Skeletal muscle satellite cell (primary cell): ENCODE measurements around the gene PRRG1.

ENCODE experiments used
- H3K27me3 ChIP-seq: 2 replicates; pipeline ENCODE4 v1.7.0; 2013; ENCODE audit warnings: low read length; ENCODE audit not compliant: control insufficient read depth, insufficient read depth
- H3K36me3 ChIP-seq: 2 replicates; pipeline ENCODE4 v1.7.0; 2013; ENCODE audit warnings: mild to moderate bottlenecking, control low read depth, low read length; ENCODE audit not compliant: insufficient read depth
- H3K4me1 ChIP-seq: 2 replicates; pipeline ENCODE4 v1.7.0; 2013; ENCODE audit warnings: low read length; ENCODE audit not compliant: control insufficient read depth, insufficient read depth
- H3K4me2 ChIP-seq: 2 replicates; pipeline ENCODE4 v1.7.0; 2013; ENCODE audit warnings: mild to moderate bottlenecking, low read length
- H3K4me3 ChIP-seq: 2 replicates; pipeline ENCODE4 v1.7.0; 2013; ENCODE audit warnings: low read length
- H3K9ac ChIP-seq: 2 replicates; pipeline ENCODE4 v1.7.0; 2013; ENCODE audit warnings: mild to moderate bottlenecking, low read depth, low read length, moderate library complexity
- H3K9me3 ChIP-seq: replicated peaks from 2 replicates; pipeline ENCODE4 v1.7.0; 2013; ENCODE audit warnings: mild to moderate bottlenecking, control low read depth, low read length

The PRRG1 gene

GRCh38 chrX:37348231-37348970 is 763 bp upstream of the PRRG1 start:
- Histone ChIP-seq H3K27me3 (no peaks in the 10 kb centered on the region), H3K4me2 (peak overlapping the region; percentile 80), H3K36me3 (no peaks in the 10 kb centered on the region), H3K4me1 (peaks cover 8% of the 10 kb centered on the region), H3K9ac (peak overlapping the region; percentile 62), H3K9me3 (no peaks in the 10 kb centered on the region), H3K4me3 (peak overlapping the region; percentile 70)

GRCh38 chrX:37348971-37349220 is 268 bp upstream of the PRRG1 start:
- Histone ChIP-seq H3K36me3 (no peaks in the 10 kb centered on the region), H3K27me3 (no peaks in the 10 kb centered on the region), H3K9ac (peak overlapping the region; percentile 62), H3K4me1 (peaks cover 8% of the 10 kb centered on the region), H3K4me3 (peak overlapping the region; percentile 70), H3K9me3 (no peaks in the 10 kb centered on the region), H3K4me2 (peak overlapping the region; percentile 80)

DNA sequence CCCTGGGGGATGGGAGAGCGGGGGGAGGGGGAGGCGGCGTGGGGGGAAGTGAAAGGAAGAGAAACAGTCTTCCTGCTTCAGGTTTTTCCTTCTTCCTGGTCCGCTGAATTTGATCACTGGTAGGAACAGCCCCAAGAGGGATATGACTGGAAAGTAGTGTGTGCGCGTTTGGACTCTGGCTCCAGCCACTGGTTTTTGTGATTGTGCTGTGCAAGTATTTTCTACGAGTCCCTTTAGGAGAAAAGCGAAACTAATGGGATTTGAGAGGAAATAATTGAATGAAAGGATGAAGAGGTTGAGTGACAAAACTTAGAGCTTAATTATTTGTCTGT is 836 bp downstream of the PRRG1 start:
- H3K4me2 ChIP-seq: peak overlapping the region; percentile 84
- no peaks in the 10 kb centered on the region for H3K36me3 ChIP-seq
- H3K9me3 ChIP-seq: no peaks in the 10 kb centered on the region
- H3K9ac ChIP-seq: peak overlapping the region; percentile 89
- H3K4me3 ChIP-seq: peak overlapping the region; percentile 90
- peaks cover 8% of the 10 kb centered on the region for H3K4me1 ChIP-seq
- H3K27me3 ChIP-seq: no peaks in the 10 kb centered on the region

- Histone ChIP-seq H3K9me3 (no peaks in the 10 kb centered on the region), H3K36me3 (no peaks in the 10 kb centered on the region), H3K4me1 (no peaks in the 10 kb centered on the region), H3K4me3 (no peak overlapping the region), H3K27me3 (no peaks in the 10 kb centered on the region), H3K4me2 (no peak overlapping the region), H3K9ac (no peak overlapping the region)
These were observed 4.5 kb downstream of the PRRG1 start for GRCh38 chrX:37353646-37354045.

- no peak overlapping the region for H3K9ac ChIP-seq
- H3K36me3 ChIP-seq: no peaks in the 10 kb centered on the region
- H3K4me3 ChIP-seq: no peak overlapping the region
- no peaks in the 10 kb centered on the region for H3K9me3 ChIP-seq
- peaks cover 7% of the 10 kb centered on the region for H3K4me1 ChIP-seq
- H3K27me3 ChIP-seq: no peaks in the 10 kb centered on the region
- no peak overlapping the region for H3K4me2 ChIP-seq
These were observed 8.3 kb downstream of the PRRG1 start for GRCh38 chrX:37357436-37357835.

DNA sequence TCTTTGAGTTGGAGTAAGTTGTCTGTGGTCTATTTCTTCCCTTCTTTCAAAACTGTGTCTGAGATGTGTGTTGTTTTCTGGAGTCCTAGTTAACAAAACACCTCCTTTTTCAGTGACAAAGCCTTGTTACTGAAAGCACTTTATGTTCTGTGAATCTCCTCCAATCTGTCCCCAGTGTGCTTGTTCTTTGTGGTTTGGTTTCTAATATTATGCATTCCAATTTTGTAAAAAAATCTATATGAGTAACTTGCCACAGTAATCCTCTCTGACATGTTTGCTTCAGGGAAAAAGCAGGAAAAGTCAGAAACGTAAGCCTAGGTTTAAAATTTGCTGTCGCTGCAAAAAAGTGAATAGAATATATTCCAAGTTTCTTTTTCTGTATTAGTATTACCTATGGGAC is 12.4 kb downstream of the PRRG1 start:
- Histone ChIP-seq H3K9me3 (no peaks in the 10 kb centered on the region), H3K4me1 (peaks cover 9% of the 10 kb centered on the region), H3K9ac (peak overlapping the region; percentile 16), H3K36me3 (no peaks in the 10 kb centered on the region), H3K4me2 (peak overlapping the region; percentile 49), H3K4me3 (no peak overlapping the region), H3K27me3 (no peaks in the 10 kb centered on the region)

DNA sequence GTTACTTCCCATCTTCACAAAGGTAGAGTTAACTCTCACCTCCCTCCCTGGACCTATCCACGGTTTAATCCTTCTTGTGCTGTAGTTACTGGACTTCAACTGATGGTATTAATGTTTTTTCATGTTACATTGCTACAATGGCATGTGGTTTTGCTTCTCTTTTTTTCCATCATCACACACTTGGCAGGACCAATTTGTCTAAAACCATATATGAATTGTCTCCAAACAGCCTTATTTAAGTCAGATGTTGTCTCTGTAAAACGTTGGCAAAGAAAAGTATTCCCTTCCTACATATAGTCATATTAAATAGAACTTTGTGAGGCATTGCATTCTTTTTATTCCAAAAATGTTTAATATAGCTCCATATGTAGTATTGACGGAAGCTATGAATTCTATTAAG is 15.5 kb downstream of the PRRG1 start:
- Histone ChIP-seq H3K4me1 (peaks cover 9% of the 10 kb centered on the region), H3K27me3 (no peaks in the 10 kb centered on the region), H3K36me3 (no peaks in the 10 kb centered on the region), H3K9me3 (no peaks in the 10 kb centered on the region), H3K4me2 (no peak overlapping the region), H3K4me3 (no peak overlapping the region), H3K9ac (no peak overlapping the region)

- peaks cover 12% of the 10 kb centered on the region for H3K4me1 ChIP-seq
- no peak overlapping the region for H3K9ac ChIP-seq
- H3K4me2 ChIP-seq: no peak overlapping the region
- no peaks in the 10 kb centered on the region for H3K36me3 ChIP-seq
- H3K4me3 ChIP-seq: no peak overlapping the region
- no peaks in the 10 kb centered on the region for H3K27me3 ChIP-seq
- no peaks in the 10 kb centered on the region for H3K9me3 ChIP-seq
These were observed 18.8 kb downstream of the PRRG1 start for GRCh38 chrX:37367946-37368345.

GRCh38 chrX:37370499-37371141 is 21.5 kb downstream of the PRRG1 start:
- Histone ChIP-seq H3K9me3 (no peaks in the 10 kb centered on the region), H3K9ac (no peak overlapping the region), H3K4me2 (no peak overlapping the region), H3K4me3 (no peak overlapping the region), H3K27me3 (no peaks in the 10 kb centered on the region), H3K4me1 (peaks cover 12% of the 10 kb centered on the region), H3K36me3 (no peaks in the 10 kb centered on the region)

GRCh38 chrX:37371578-37371991 is 22.4 kb downstream of the PRRG1 start:
- Histone ChIP-seq H3K36me3 (no peaks in the 10 kb centered on the region), H3K9ac (no peak overlapping the region), H3K27me3 (no peaks in the 10 kb centered on the region), H3K4me2 (peak overlapping the region; percentile 60), H3K4me1 (peaks cover 12% of the 10 kb centered on the region), H3K9me3 (no peaks in the 10 kb centered on the region), H3K4me3 (no peak overlapping the region)

- peaks cover 10% of the 10 kb centered on the region for H3K4me1 ChIP-seq
- no peak overlapping the region for H3K4me3 ChIP-seq
- no peaks in the 10 kb centered on the region for H3K9me3 ChIP-seq
- H3K9ac ChIP-seq: no peak overlapping the region
- H3K36me3 ChIP-seq: no peaks in the 10 kb centered on the region
- no peaks in the 10 kb centered on the region for H3K27me3 ChIP-seq
- H3K4me2 ChIP-seq: no peak overlapping the region
These were observed 29.2 kb downstream of the PRRG1 start for GRCh38 chrX:37378404-37378803.

DNA sequence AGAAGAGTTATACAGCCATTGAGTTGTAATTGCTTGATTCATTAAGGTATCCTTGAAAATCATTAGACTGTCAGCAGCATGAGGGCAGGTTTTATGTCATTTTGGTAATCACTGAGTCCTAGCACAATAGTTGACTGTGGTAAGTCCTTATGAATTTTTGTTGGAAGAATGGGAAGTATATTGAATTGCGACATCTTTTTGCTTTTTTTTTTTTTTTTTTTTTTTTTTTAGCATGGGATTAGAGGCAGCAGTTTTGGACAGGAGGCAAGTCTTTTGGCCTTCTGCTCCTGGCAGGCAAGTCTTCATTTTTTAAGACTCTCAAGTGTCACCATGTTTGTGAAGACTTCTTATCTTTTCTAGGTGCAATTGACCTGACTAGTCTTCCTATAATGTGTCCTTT is 29.7 kb downstream of the PRRG1 start:
- H3K27me3 ChIP-seq: no peaks in the 10 kb centered on the region
- H3K9me3 ChIP-seq: no peaks in the 10 kb centered on the region
- H3K9ac ChIP-seq: no peak overlapping the region
- H3K4me1 ChIP-seq: peaks cover 10% of the 10 kb centered on the region
- no peaks in the 10 kb centered on the region for H3K36me3 ChIP-seq
- no peak overlapping the region for H3K4me3 ChIP-seq
- H3K4me2 ChIP-seq: no peak overlapping the region
